Neuron (in vitro differentiated cells): Measurements from ENCODE around the gene GRK1.

ENCODE experiments used
- H2AFZ ChIP-seq: one replicate; pipeline ENCODE4 v1.6.1; 2013; ENCODE audit warnings: low read depth, mild to moderate bottlenecking, inconsistent platforms, low read length, moderate library complexity
- H3K27me3 ChIP-seq: one replicate; pipeline ENCODE4 v1.6.1; 2013; ENCODE audit warnings: low read length; ENCODE audit not compliant: insufficient read depth
- H3K36me3 ChIP-seq: one replicate; pipeline ENCODE4 v1.6.1; 2013; ENCODE audit warnings: low read length; ENCODE audit not compliant: insufficient read depth
- H3K4me1 ChIP-seq: one replicate; pipeline ENCODE4 v1.6.1; 2013; ENCODE audit warnings: low read length; ENCODE audit not compliant: insufficient read depth
- H3K4me3 ChIP-seq: 2 replicates; pipeline ENCODE4 v1.5.1; 2013; ENCODE audit warnings: mild to moderate bottlenecking, low read length, moderate library complexity
- H3K9me3 ChIP-seq: one replicate; pipeline ENCODE4 v1.6.1; 2013; ENCODE audit warnings: low read length

GRK1 gene

GRCh38 chr13:113636266-113636963 lies 30.6 kb upstream of the GRK1 start:
- peaks cover 88% of the 10 kb centered on the region for H3K36me3 ChIP-seq
- no peak overlapping the region for H2AFZ ChIP-seq
- no peaks in the 10 kb centered on the region for H3K27me3 ChIP-seq
- H3K4me3 ChIP-seq = no peak overlapping the region
- H3K9me3 ChIP-seq = peaks cover 14% of the 10 kb centered on the region
- H3K4me1 ChIP-seq = no peaks in the 10 kb centered on the region

GRCh38 chr13:113637262-113638160 lies 29.5 kb upstream of the GRK1 start:
- peaks cover 17% of the 10 kb centered on the region for H3K9me3 ChIP-seq
- no peak overlapping the region for H3K4me3 ChIP-seq
- H3K27me3 ChIP-seq = no peaks in the 10 kb centered on the region
- H3K36me3 ChIP-seq = peaks cover 87% of the 10 kb centered on the region
- no peak overlapping the region for H2AFZ ChIP-seq
- H3K4me1 ChIP-seq = no peaks in the 10 kb centered on the region

DNA sequence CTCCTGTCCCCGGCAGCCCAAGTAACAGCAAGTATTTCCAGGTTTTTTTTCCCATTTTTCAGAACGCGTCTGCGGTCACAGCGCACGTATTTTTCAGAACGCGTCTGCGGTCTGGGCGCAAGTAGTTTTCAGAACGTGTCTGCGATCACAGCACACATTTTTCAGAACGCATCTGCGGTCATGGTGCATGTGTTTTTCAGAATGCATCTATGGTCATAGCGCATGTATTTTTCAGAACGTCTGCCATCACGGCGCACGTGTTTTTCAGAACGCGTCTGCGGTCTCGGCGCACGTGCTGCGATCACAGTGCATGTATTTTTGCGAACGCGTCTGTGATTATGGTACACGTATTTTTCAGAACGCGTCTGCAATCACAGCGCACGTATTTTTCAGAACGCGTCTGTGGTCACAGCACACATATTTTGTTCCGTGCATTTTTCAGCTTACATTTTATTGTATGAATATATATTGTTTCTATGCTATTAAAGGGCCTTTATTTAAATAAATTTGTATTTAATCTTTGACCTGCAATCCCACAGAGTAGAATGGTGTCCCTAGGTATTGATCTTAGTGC lies 28.8 kb upstream of the GRK1 start:
- Histone ChIP-seq H3K4me3 (no peak overlapping the region), H3K9me3 (peaks cover 17% of the 10 kb centered on the region), H2AFZ (no peak overlapping the region), H3K27me3 (no peaks in the 10 kb centered on the region), H3K4me1 (no peaks in the 10 kb centered on the region), H3K36me3 (peaks cover 85% of the 10 kb centered on the region)

- no peak overlapping the region for H2AFZ ChIP-seq
- peaks cover 80% of the 10 kb centered on the region for H3K36me3 ChIP-seq
These were observed 28.2 kb upstream of the GRK1 start for GRCh38 chr13:113638806-113639205.

DNA sequence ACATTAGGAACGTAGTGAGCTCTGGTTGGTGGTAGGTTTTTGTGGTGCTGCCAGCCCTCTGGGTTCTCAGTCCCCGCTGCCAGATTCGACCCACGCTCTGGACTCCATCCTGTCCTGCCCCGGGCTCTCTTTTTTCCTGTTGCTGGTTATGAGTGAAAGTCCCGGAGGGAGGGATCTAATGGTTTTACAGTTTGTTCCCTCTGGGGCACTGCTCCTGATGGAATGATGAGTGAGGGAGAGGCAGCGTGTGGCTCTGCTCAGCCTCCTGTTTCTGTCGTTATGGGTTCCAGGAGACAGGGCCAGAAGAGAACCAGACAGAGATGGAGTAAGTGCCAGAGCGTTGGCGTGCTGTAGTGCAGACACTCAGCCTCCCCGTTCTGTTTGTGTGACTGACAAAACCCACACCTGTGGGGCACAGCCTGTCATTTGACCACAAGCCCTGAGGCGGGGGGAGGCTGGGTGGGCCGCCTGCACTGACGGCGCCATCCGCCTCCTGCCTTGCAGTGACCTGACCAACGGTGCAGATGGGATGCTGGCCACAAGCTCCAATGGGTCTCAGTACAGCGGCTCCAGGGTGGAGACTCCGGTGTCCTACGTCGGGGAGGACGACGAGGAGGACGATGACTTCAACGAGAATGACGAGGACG lies 27.3 kb upstream of the GRK1 start:
- peaks cover 71% of the 10 kb centered on the region for H3K36me3 ChIP-seq
- no peak overlapping the region for H2AFZ ChIP-seq
- H3K4me1 ChIP-seq = no peaks in the 10 kb centered on the region
- peaks cover 17% of the 10 kb centered on the region for H3K9me3 ChIP-seq
- no peaks in the 10 kb centered on the region for H3K27me3 ChIP-seq
- H3K4me3 ChIP-seq = no peak overlapping the region

More at GRCh38 chr13:113638806-113639205, 28.2 kb upstream of the GRK1 start:
- H3K27me3 ChIP-seq = no peaks in the 10 kb centered on the region
- peaks cover 17% of the 10 kb centered on the region for H3K9me3 ChIP-seq
- no peaks in the 10 kb centered on the region for H3K4me1 ChIP-seq
- H3K4me3 ChIP-seq = no peak overlapping the region

- Histone ChIP-seq H3K27me3 (no peaks in the 10 kb centered on the region), H3K9me3 (peaks cover 17% of the 10 kb centered on the region), H2AFZ (no peak overlapping the region), H3K4me1 (no peaks in the 10 kb centered on the region), H3K4me3 (no peak overlapping the region), H3K36me3 (peaks cover 54% of the 10 kb centered on the region)
These were observed 25.6 kb upstream of the GRK1 start for GRCh38 chr13:113641426-113641825.

DNA sequence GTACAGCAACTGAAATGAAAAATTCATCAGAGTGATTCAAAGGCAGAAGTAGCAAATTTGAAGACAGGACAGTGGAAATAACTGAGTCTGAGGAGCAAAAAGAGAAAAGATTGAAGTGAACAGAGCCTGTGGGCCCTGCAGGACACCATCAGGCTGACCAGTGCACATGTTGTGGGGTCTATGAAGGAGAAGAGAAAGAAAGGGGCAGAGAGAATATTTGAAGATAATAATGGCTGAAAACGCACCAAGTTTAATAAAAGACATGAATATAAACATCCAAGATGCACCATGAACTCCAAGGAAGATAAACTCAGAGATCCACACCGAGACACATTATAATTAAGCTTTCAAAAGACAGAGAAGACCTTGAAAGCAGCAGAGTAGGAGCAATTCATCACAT lies 24.5 kb upstream of the GRK1 start:
- Histone ChIP-seq H3K9me3 (peaks cover 14% of the 10 kb centered on the region), H3K36me3 (peaks cover 43% of the 10 kb centered on the region), H3K4me1 (no peaks in the 10 kb centered on the region), H3K27me3 (no peaks in the 10 kb centered on the region), H3K4me3 (no peak overlapping the region), H2AFZ (no peak overlapping the region)

DNA sequence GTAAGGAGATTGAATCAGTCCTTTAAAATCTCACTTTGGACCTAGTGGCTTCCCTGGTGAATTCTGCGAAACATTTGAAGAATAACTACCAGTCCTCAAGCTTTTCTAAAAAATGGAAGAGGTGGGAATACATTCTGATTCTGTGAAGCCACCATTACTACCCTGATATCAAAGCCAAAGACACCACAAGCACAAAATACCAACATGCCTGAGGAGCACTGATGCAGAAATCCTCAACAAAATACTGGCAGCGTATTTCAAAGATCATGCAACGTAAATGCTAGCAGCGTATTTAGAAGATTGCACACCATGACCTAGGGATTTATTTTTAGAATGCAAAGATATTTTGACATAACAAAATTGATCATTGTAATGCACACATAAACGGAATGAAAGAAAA lies 23.4 kb upstream of the GRK1 start:
- Histone ChIP-seq H3K36me3 (peaks cover 34% of the 10 kb centered on the region), H3K9me3 (peaks cover 14% of the 10 kb centered on the region), H2AFZ (no peak overlapping the region), H3K4me3 (no peak overlapping the region), H3K27me3 (no peaks in the 10 kb centered on the region), H3K4me1 (no peaks in the 10 kb centered on the region)

GRCh38 chr13:113644800-113645199 lies 22.2 kb upstream of the GRK1 start:
- H3K9me3 ChIP-seq = peaks cover 10% of the 10 kb centered on the region
- peaks cover 22% of the 10 kb centered on the region for H3K36me3 ChIP-seq
- no peak overlapping the region for H3K4me3 ChIP-seq
- H3K4me1 ChIP-seq = no peaks in the 10 kb centered on the region
- H2AFZ ChIP-seq = no peak overlapping the region
- no peaks in the 10 kb centered on the region for H3K27me3 ChIP-seq

- H3K27me3 ChIP-seq = no peaks in the 10 kb centered on the region
- H3K4me1 ChIP-seq = no peaks in the 10 kb centered on the region
- no peak overlapping the region for H2AFZ ChIP-seq
- H3K36me3 ChIP-seq = peaks cover 17% of the 10 kb centered on the region
- peaks cover 8% of the 10 kb centered on the region for H3K9me3 ChIP-seq
- H3K4me3 ChIP-seq = no peak overlapping the region
These were observed 21.7 kb upstream of the GRK1 start for GRCh38 chr13:113645329-113645728.

DNA sequence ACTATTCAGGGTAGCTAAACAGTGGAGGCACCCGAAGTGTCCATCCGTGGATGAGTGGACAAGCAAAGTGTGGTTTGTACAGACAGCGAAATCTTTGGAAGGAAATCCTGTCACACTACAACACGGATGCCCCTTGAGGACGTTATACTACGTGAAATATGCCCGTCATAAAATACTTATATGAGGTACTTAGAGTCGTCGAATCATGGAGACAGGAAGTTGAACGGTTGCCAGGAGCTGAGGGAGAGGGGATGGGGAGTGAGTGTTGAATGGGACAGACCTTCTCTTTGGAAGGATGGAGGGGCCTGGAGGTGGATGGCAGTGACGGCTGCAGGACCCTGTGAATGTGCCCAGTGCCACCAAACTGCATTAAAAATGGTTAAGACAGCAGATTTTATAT lies 20.6 kb upstream of the GRK1 start:
- Histone ChIP-seq H3K9me3 (peaks cover 3% of the 10 kb centered on the region), H3K4me3 (no peak overlapping the region), H3K36me3 (peaks cover 12% of the 10 kb centered on the region), H3K4me1 (no peaks in the 10 kb centered on the region), H2AFZ (no peak overlapping the region), H3K27me3 (no peaks in the 10 kb centered on the region)

DNA sequence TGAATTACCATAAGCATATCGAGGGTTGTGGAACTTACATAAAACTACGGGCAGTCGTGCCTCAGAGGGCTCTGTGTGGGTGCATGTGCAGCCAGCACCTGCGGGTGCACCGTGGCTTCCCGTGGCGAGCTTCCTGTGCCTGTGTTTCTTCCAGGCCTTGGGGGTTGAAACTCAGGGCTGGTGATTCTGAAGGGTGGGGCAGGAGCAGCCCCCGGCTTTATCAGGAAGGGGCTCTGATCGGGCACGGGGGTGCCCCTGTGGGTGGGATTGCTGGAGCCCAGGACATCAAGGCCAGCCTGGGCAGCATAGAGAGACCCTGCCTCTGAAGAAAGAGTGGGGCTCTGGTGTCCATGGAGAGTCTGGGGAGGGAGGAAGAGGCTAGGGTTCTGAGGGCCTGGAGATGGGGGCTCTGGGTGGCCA lies 20.1 kb upstream of the GRK1 start:
- Histone ChIP-seq H3K27me3 (no peaks in the 10 kb centered on the region), H3K9me3 (no peaks in the 10 kb centered on the region), H3K36me3 (peaks cover 8% of the 10 kb centered on the region), H2AFZ (no peak overlapping the region), H3K4me1 (no peaks in the 10 kb centered on the region), H3K4me3 (no peak overlapping the region)
